ENCODE measurements around the gene ALLC. TPM values are rescaled to one million over a fixed set of nuclear protein-coding genes. Genes with fewer than 3 reads are reported as not detected.
"Not testable (repeated sequence)": the region's sequence is repeated elsewhere in the genome, so short reads cannot be mapped to it uniquely, and the experiment has no call there.

ALLC gene
- total RNA-seq, 1 experiment from 2014 or later: not detected

DNA sequence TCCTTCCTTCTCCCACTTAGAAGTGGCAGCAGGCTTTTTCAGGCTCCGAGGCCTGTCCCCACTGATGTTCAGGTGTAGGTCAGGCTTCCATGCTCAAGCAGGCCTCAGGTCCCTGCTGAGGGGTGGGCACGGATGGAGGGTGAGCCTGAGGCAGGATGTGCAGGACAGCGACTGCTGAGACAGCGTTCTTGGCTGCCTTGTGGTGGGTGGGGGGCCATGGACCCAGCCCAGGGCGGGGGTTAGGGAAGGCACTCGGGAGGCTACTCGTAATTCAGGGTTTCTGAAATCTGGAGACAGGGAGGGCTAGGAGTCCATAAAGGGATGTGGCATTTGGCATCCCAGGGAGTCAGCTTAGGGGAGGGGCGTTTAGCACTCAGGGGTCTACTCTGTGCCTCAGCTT lies 32.8 kb upstream of the ALLC start:
- no peak for DNase-seq (ENCODE audit: extremely low read depth, low read depth)

DNA sequence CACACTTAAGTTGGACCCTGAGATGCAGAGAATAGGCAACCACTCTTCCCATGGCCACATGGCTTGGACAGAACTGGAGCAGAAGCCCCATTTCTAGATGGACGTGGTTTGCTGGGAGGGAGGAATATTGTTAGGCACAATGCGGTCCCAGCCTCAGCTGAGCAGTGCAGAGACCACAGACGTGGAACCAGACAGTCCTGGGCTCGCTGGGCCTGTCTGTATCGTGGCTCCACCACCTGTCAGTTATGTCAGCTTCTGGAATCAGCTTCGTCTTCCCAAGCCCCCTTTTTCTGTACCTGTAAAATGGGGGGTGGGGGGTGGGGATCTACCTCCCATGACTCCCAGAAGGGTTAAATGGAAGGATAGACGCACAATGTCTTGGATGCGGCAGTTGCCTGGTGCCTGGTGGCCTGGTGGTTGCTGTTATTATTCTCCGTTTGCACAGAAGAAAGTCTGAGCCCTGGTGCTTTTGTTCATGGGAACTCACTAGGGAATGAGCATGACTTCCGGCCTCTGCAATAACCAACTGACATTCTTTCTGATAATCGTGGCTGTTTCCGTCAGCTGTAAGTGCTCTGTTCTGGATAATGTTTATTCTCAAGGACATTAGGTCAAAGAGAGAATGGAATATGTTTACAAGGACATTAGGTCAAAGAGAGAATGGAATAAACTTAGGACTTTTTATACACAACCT lies 31.7 kb upstream of the ALLC start:
- no peak for DNase-seq (ENCODE audit: extremely low read depth, low read depth)

DNA sequence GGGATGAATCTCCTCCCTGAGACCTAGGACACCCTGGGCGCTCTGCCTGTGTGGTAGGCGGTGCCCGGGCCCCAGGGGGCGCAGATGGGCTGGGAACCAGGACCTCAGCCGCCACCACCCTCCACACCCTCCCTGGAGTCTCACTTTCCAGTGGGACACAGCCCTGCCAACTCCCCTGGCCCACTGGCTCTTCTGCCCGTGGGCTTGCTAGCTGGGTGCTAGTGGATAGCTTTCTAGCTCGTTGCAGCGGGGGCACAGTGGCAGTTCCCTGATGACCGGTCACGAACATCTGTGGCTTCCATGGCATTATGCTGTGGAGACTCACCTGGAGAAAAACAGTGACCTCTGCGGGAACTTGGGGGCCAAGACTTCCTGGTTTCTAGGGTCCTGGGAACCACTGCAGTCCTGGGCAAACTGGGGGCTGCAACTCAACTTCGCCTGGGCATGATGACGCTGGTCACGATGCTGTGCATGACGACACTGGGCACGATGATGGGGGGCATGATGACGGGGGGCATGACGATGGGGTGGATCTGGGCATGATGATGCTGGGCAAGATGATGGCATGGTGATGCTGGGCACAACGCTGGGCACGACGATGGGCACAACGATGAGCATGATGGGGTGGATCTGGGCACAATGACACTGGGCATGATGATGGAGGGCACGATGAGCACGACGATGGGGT lies 31.0 kb upstream of the ALLC start:
- DNase-seq (ENCODE audit: extremely low read depth, low read depth): no peak

GRCh38 chr2:3627500-3628100 lies 30.4 kb upstream of the ALLC start:
- no peak for DNase-seq (ENCODE audit: extremely low read depth, low read depth)

DNA sequence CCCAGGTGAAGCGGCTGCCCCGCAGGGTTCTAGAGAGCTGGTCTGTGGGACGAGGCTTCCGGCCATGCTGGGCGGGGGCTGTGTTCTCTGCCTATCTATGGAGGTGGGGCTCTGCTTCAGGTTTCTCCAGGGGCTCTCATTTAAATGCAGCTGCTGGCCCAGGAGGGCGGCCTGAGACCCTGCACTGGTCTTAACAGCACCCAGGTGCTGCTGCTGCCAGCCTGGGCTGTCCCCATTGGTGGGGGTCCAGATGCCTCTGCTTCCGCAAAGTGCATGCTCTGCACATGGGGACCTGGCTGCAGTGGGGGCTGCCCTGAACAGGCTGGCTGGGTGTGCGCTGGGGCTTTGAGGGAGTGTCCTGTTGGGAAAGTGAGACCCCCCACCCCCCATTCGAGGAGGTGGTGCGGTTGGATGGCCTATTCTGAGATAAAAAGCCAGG lies 29.7 kb upstream of the ALLC start:
- no peak for DNase-seq (ENCODE audit: extremely low read depth, low read depth)

GRCh38 chr2:3628800-3629199 lies 29.2 kb upstream of the ALLC start:
- DNase-seq (ENCODE audit: extremely low read depth, low read depth): no peak

DNA sequence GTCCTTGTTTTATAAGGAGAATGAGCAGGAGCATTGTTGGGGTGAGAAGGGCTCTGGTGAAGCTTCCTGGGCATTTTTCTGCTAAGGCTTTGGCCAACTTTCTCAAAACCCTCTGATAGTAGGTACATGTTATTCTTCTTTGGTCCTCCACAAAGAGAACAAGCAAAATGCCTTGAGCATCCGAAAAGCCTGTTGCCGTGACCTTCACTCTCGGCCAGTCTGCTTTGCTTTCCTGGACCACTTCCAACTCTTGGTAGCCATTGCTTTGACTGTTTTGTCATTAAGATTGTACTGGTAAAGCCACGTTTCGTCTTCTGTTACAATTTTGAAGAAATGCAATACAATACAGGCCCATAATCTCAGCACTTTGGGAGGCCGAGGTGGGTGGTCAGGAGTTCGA lies 27.4 kb upstream of the ALLC start:
- DNase-seq (ENCODE audit: extremely low read depth, low read depth): no peak

GRCh38 chr2:3631161-3631850 lies 26.7 kb upstream of the ALLC start:
- no peak for DNase-seq (ENCODE audit: extremely low read depth, low read depth)

GRCh38 chr2:3631851-3632659 lies 25.9 kb upstream of the ALLC start:
- DNase-seq (ENCODE audit: extremely low read depth, low read depth): no peak

DNA sequence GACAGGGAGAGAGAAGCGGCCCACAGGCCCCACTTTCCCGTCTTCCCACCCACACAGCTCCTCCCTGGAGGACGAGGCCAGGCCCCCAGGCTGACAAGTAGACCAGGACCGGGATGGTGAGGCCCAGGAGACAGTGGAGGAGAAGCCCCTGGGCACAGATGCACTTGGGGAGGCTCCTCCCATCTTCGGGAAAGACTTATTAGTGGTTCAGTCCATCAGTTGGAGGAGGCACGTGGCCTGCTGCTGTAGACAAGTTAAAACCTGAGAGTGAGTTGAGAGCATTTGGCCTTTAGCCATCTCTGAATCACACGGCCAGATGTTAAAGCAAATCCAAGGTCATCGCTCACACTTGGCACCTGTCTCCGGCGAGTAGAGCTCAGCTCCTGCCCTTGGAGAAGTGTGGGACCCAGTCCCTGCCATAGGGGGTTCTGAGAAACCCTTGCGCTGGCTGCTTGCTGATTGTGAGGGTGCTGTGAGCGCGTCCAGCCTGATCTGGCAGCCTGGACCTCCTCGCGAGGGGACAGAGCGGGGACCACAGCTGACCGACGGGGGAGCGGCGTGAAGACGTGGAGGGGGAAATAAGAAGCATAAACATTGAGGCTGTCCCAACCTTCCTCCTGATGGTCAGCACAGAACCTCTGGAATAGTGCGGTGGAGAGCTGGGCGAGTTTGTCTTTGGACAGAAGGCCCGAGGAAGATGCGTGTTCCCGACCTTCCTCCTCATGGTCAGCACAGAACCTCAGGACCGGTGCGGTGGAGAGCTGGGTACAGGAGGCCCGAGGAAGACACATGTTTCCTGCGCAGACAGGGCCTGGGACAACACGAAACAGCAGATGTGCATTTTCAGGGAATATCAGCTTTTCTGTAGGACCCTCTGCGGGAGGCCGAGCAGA lies 24.7 kb upstream of the ALLC start:
- no peak for DNase-seq (ENCODE audit: extremely low read depth, low read depth)

DNA sequence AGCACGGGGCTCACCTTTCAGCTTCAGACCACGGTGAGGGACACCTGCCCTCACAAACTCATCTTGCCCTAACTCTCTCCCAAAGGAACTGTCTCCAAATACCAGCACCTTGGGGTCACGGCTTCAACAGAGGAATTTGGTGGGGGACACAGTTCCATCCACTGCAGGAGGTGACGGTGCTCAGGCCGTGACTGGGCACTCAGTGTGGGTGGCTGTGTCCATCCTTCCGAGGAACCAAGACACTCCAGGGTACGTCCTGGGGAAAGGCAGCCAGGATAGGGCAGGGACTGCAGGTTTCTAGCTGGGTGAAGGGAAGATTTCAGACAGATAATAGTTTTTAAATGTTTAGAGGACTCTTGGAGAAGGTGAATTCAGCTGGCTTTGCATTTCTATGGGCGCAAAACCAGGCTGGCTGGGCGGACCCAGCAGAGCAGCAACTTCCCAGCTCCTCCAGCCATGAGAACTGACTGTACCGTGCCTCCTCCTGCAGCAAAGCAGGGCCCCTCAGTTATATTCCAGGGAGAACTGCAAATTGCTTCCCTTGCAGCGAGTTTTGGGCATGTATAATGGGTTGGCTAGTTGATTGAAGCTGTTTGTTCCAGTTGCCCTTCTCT lies 23.9 kb upstream of the ALLC start:
- no peak for DNase-seq (ENCODE audit: extremely low read depth, low read depth)

DNA sequence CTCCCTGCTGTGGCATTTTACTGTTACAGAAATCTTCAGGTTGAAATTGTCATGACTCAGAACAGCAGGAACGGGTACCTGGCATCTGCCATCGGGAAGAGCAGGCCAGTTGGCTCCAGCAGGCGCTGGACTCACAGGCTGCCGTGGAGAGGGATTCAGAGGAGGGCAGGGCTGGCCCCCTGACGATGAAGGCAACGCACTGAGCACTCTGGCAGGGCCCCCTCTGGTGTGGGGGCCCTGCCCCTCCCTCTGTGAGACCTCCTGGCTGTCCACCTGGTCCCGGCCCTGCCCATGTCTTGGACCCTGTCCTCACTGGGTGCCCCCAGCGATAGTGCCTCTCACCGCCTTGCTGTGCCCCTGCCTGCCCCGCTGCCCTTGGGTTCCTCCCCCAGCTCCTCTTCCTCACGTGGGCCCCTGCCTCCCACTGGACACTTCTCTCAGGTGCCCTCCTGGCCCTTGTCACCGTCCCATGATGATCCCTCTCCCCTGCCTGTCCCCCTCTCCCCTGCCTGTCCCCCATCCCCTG lies 23.3 kb upstream of the ALLC start:
- DNase-seq (ENCODE audit: extremely low read depth, low read depth): no peak

- DNase-seq (ENCODE audit: extremely low read depth, low read depth): no peak
Measured at GRCh38 chr2:3635171-3635974, 22.6 kb upstream of the ALLC start.

DNA sequence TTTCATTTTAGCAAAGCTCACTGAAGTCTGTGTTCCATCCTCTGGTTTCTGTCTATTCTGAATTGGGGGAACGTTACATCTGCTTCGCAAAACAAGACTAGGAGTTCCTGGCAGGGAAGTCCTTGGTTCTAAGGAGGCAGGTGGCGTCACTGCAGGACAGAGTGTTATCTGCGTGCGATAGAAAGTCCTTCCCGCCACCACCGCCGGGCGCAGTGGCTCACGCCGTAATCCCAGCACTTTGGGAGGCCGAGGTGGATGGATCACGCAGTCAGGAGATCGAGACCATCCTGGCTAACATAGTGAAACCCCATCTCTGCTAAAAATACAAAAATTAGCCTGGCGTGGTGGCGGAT lies 22.0 kb upstream of the ALLC start:
- DNase-seq (ENCODE audit: extremely low read depth, low read depth): not testable (repeated sequence)

DNA sequence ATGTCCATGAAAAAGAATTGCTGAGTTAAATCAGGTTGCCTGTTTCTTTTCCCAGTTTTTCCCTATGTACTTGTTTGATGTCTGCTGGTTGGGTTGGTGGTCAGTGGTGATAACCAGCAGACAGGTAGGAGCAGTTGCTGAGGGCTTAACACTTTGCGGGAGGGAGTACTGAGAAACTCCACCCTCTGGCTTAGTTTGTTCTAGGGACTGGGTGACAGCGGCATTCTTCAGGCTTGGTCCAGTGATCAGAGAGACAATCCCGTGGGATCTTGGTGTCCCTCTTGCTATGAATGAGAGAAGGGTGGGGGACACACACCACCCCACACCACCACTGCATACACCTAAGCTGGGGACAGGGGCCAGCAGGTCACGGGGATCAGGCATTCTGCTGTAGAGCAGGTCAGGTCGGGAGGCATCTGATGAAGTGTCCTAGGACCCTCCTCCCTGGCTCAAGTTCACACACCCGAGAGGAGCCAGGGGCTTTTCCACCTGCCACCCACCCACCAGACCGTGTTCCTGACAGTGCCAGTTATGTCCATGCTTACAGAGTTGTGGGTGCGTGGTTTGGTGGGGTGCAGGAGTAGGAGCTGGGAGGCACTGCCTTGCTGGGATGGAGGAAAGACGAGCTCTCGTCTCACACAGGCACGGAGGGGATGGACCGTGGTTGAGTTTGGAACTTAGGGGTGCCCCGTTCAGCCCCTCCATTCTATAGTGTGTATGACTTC lies 21.3 kb upstream of the ALLC start:
- no peak for DNase-seq (ENCODE audit: extremely low read depth, low read depth)

GRCh38 chr2:3637311-3637675 lies 20.7 kb upstream of the ALLC start:
- DNase-seq (ENCODE audit: extremely low read depth, low read depth): no peak

DNA sequence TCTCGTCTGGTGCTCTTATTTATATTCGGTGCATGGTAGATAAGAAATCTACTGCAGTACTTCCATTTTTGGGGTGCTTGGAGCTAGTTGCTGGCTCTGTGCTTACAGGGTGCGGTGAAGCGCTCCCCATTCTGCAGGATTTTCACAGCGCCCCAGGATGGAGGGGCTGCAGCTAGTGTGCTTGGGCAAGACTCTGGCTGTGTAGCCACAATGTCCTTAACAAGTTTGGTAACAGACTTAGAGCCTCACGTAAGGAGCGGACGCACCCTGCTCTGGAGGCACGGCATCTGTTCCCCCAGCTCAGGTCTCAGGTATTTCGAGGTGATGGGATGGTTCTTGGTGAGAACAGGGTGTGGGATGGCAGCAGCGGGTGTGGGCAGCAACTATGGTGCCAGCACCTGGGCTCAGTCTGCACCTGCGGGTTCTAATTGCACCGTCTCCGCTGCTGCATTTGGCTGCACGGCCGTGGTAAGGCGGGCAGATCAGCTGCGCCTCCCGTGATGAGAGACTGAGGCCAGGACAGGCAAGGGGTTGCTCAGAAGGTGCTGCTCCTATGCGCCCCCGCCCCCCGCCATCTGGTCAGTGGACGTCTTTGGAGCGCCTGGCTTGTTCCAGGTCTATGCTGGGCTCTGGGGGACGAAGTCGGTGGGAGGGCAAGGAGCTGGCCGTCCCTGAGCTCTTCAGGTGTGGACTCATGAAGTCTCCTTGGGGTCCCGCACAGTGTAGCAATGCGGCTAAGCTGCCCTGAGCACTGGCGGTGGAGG lies 20.1 kb upstream of the ALLC start:
- DNase-seq (ENCODE audit: extremely low read depth, low read depth): no peak
